Measurements from ENCODE around the gene EPS15. TPM values are rescaled to one million over a fixed set of nuclear protein-coding genes. Genes with fewer than 3 reads are reported as not detected.

Gene EPS15
- total RNA-seq, 2 donors from 2014 or later = 40.3 to 55.8 TPM

DNA sequence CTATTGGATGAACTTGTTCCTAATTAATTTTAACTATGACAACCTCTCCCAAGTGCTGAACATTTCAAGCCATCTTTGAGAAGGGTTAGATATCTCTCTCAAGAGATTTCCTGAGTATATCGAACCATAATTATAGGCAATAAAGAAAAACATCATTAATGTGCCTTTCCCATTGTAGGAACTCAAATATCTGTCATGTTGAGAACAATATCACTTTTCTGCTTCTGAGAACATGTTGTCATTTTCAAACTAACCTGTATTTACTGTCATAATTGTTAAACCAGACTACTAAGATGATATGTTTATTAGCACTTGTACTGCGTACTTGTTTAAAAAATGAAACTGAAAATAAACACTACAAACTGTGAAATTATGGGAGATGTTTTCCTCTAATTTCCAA lies 4.3 kb downstream of the EPS15 start:
- DNase-seq = no peak
- no peak overlapping the region for H3K4me3 ChIP-seq
- no peak overlapping the region for H3K27ac ChIP-seq
- H3K9ac ChIP-seq (ENCODE audit: low read depth in 2 of 2, low read length in 2 of 2) = no peak overlapping the region
- H3K4me1 ChIP-seq = peaks cover 10% of the 10 kb centered on the region
- H3K9me3 ChIP-seq = no peaks in the 10 kb centered on the region
- no peaks in the 10 kb centered on the region for H3K36me3 ChIP-seq
- intact Hi-C loops (cut with DNase I) = no loop called here
- TF ChIP-seq CTCF (IDR thresholded peaks at IDR 0.05) = no peak
- no peaks in the 10 kb centered on the region for H3K27me3 ChIP-seq

GRCh38 chr1:51512606-51513005 lies 6.5 kb downstream of the EPS15 start:
- intact Hi-C loops (cut with DNase I) = no loop called here
- no peaks in the 10 kb centered on the region for H3K9me3 ChIP-seq
- H3K4me1 ChIP-seq = peaks cover 10% of the 10 kb centered on the region
- no peak overlapping the region for H3K27ac ChIP-seq
- no peak for TF ChIP-seq CTCF (IDR thresholded peaks at IDR 0.05)
- no peak overlapping the region for H3K4me3 ChIP-seq
- H3K36me3 ChIP-seq = no peaks in the 10 kb centered on the region
- no peaks in the 10 kb centered on the region for H3K27me3 ChIP-seq
- no peak for DNase-seq
- H3K9ac ChIP-seq (ENCODE audit: low read depth in 2 of 2, low read length in 2 of 2) = no peak overlapping the region

DNA sequence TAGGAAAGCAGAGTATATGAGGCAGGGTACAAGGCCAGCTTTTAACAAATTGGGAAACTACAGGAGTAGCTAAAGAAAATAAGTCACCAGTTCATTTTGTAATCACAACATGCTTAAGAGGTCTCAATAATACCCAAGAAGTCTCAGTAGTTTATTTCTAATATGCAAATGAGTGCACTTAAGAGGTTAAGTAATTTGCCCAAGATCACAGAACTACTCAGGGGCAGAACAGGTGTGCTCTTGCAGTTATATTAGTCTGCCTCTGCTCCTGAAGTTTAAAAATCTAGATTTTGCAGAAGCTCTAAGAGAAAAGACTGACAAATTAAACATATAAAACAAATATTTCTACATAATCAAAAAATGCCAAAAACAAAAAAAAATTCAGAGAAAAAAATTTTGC lies 6.9 kb downstream of the EPS15 start:
- Histone ChIP-seq H3K36me3 (no peaks in the 10 kb centered on the region), H3K4me1 (peaks cover 10% of the 10 kb centered on the region), H3K9ac (ENCODE audit: low read depth in 2 of 2, low read length in 2 of 2) (no peak overlapping the region), H3K9me3 (no peaks in the 10 kb centered on the region), H3K27me3 (no peaks in the 10 kb centered on the region), H3K4me3 (no peak overlapping the region), H3K27ac (no peak overlapping the region)
- no peak for TF ChIP-seq CTCF (IDR thresholded peaks at IDR 0.05)
- no peak for DNase-seq
- intact Hi-C loops (cut with DNase I) = no loop called here

DNA sequence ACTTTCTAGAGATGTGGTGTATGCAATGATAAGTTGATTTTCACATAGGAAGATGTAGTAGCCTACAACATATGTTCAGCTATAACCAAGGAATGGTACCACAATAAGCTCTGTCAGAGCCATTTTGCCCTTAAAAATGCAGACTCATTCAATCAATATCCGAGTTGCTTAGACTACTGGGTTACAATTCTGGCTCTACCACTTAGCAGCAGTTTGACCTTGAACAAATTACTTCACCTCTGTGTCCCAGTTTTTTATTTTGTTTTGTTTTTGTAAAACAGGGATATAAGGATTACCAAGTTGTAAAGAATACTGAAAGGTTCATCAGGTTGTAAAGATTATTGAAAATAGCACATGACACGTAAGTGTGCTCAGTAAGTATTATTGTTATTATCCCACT lies 9.3 kb downstream of the EPS15 start:
- DNase-seq = no peak
- H3K9ac ChIP-seq (ENCODE audit: low read depth in 2 of 2, low read length in 2 of 2) = no peak overlapping the region
- no peaks in the 10 kb centered on the region for H3K27me3 ChIP-seq
- H3K27ac ChIP-seq = no peak overlapping the region
- no peaks in the 10 kb centered on the region for H3K36me3 ChIP-seq
- no peaks in the 10 kb centered on the region for H3K9me3 ChIP-seq
- H3K4me3 ChIP-seq = no peak overlapping the region
- no peaks in the 10 kb centered on the region for H3K4me1 ChIP-seq
- TF ChIP-seq CTCF (IDR thresholded peaks at IDR 0.05) = no peak
- intact Hi-C loops (cut with DNase I) = no loop called here

GRCh38 chr1:51506537-51506936 lies 12.5 kb downstream of the EPS15 start:
- Histone ChIP-seq H3K4me1 (no peaks in the 10 kb centered on the region), H3K36me3 (no peaks in the 10 kb centered on the region), H3K27me3 (no peaks in the 10 kb centered on the region), H3K4me3 (no peak overlapping the region), H3K27ac (no peak overlapping the region), H3K9me3 (no peaks in the 10 kb centered on the region), H3K9ac (ENCODE audit: low read depth in 2 of 2, low read length in 2 of 2) (no peak overlapping the region)
- intact Hi-C loops (cut with DNase I) = no loop called here
- no peak for DNase-seq
- TF ChIP-seq CTCF (IDR thresholded peaks at IDR 0.05) = no peak
